KMS-11 (cell line): ENCODE data around the gene KCTD19.

Source experiments
- H2AFZ ChIP-seq: fragments of 200-600 bp; sonication (generic); 2 replicates; pipeline ENCODE4 v1.6.1; 2016; ENCODE audit warnings: antibody characterized with exemption, mixed run types, low read depth
- H3K27ac ChIP-seq: fragments of 200-600 bp; sonication (generic); 2 replicates; pipeline ENCODE4 v1.6.1; 2016; ENCODE audit warnings: mild to moderate bottlenecking, mixed run types
- H3K27me3 ChIP-seq: fragments of 200-600 bp; sonication (generic); 2 replicates; pipeline ENCODE4 v1.6.1; 2017; ENCODE audit warnings: mild to moderate bottlenecking, low read depth, mixed run types, moderate library complexity; ENCODE audit not compliant: insufficient read depth
- H3K36me3 ChIP-seq: fragments of 200-600 bp; sonication (generic); 2 replicates; pipeline ENCODE4 v1.6.1; 2017; ENCODE audit warnings: mild to moderate bottlenecking, mixed run types; ENCODE audit not compliant: insufficient read depth
- H3K4me1 ChIP-seq: fragments of 200-600 bp; sonication (generic); 2 replicates; pipeline ENCODE4 v1.6.1; 2016; ENCODE audit warnings: mild to moderate bottlenecking, low read depth, mixed run types; ENCODE audit not compliant: poor library complexity, severe bottlenecking
- H3K4me2 ChIP-seq: fragments of 200-600 bp; sonication (generic); 2 replicates; pipeline ENCODE4 v1.7.0; 2016; ENCODE audit warnings: mild to moderate bottlenecking, mixed run types
- H3K4me3 ChIP-seq: fragments of 200-600 bp; sonication (generic); IDR thresholded peaks from 2 replicates; pipeline ENCODE4 v1.6.1; 2017; ENCODE audit warnings: low read depth, low read length, mixed read lengths; ENCODE audit not compliant: insufficient read depth
- H3K79me2 ChIP-seq: fragments of 200-600 bp; sonication (generic); 2 replicates; pipeline ENCODE4 v1.6.1; 2016; ENCODE audit warnings: low read depth, mixed run types; ENCODE audit not compliant: insufficient read depth
- H3K9ac ChIP-seq: fragments of 200-600 bp; sonication (generic); 2 replicates; pipeline ENCODE4 v1.6.1; 2016; ENCODE audit warnings: mild to moderate bottlenecking, mixed run types
- H4K20me1 ChIP-seq: fragments of 200-600 bp; sonication (generic); 2 replicates; pipeline ENCODE4 v1.6.1; 2016; ENCODE audit warnings: mild to moderate bottlenecking, mixed run types; ENCODE audit not compliant: insufficient read depth
- CTCF ChIP-seq: fragments of 200-600 bp; sonication (generic); conservative IDR thresholded peaks from 2 replicates; pipeline ENCODE4 v1.6.1; 2017; ENCODE audit warnings: low read depth, mild to moderate bottlenecking, antibody characterized with exemption, low read length, moderate library complexity, mixed read lengths

Gene KCTD19

GRCh38 chr16:67281536-67282446, 44.8 kb downstream of the KCTD19 start:
- Histone ChIP-seq H4K20me1 (no peaks in the 10 kb centered on the region), H3K4me1 (peaks cover 19% of the 10 kb centered on the region), H3K9ac (no peak overlapping the region), H3K4me3 (no peak overlapping the region), H3K4me2 (no peak overlapping the region), H3K27ac (no peak overlapping the region), H3K36me3 (no peaks in the 10 kb centered on the region), H3K27me3 (no peaks in the 10 kb centered on the region), H2AFZ (no peak overlapping the region), H3K79me2 (peaks cover 16% of the 10 kb centered on the region)
- TF ChIP-seq CTCF: no peak

GRCh38 chr16:67280090-67281015, 46.2 kb downstream of the KCTD19 start:
- Histone ChIP-seq H3K27ac (no peak overlapping the region), H3K4me3 (no peak overlapping the region), H3K9ac (peak overlapping the region; percentile 79; the same call in 1 of the 2 replicates), H3K4me1 (peaks cover 33% of the 10 kb centered on the region), H3K27me3 (no peaks in the 10 kb centered on the region), H2AFZ (peak overlapping the region; percentile 54), H4K20me1 (no peaks in the 10 kb centered on the region), H3K36me3 (no peaks in the 10 kb centered on the region), H3K79me2 (peaks cover 21% of the 10 kb centered on the region), H3K4me2 (peak overlapping the region; percentile 69)
- no peak for TF ChIP-seq CTCF

GRCh38 chr16:67279296-67280089, 47.0 kb downstream of the KCTD19 start, which contains the start of gene PLEKHG4:
TSS of gene PLEKHG4 (plus strand) at chr16:67279532. CDS start at chr16:67280045, 513 bp downstream.
- peak; percentile 10; the same call in 1 of the 2 replicates for TF ChIP-seq CTCF
- Histone ChIP-seq H4K20me1 (no peaks in the 10 kb centered on the region), H3K27me3 (no peaks in the 10 kb centered on the region), H3K4me3 (peak within 1 kb of the TSS; percentile 53), H2AFZ (peak within 1 kb of the TSS; percentile 54), H3K36me3 (no peaks in the 10 kb centered on the region), H3K27ac (peak within 1 kb of the TSS; percentile 43), H3K4me1 (peaks cover 37% of the 10 kb centered on the region), H3K4me2 (peak within 1 kb of the TSS; percentile 83), H3K79me2 (peaks cover 21% of the 10 kb centered on the region), H3K9ac (peak within 1 kb of the TSS; percentile 79)
